Measurements from ENCODE around the gene RFNG.

Gene RFNG

DNA sequence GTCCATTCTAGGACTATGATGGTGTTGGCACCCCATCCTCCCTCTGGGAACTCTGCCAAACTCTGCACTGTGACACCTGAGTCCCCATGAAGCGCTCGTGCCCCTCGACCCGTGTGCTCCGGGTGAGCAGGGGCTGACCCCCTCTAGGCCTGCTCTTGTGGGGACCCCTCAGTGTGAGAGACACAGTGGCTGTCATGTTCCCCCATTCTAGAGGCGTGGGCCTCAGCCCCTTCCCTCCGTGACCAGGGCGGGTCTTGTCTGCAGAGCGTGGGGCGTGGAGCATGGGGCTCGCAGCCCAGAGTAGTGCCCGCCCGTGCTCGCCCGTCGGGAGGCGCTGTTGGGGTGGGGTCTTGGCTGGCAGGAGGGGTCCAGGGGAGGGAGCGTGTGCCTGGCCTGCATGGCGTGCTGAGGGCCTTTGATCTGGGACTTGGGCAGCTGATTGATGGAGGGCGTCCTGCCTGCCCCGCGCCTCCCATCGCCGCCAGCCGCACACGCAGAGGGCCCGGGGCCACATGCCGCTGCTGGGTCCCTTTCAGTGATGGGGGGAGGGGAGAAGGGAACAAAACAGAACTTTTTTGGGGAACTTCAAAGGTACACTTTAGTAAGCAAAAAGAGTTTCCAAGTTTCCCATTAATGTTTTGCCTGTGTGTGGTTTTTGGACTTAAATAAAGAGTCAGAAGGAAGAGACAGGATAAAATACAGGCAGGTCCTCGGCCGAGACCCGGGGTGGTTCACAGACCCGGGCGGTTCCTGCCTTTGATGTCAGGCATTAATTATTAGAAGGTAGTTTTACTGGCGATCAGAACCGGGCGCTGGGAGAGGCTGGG lies 51.4 kb downstream of the RFNG start:
- no peak for DNase-seq (ENCODE audit: low read depth in 2 of 2)

- no peak for DNase-seq (ENCODE audit: low read depth in 2 of 2)
Observed at GRCh38 chr17:81999587-81999975, 52.0 kb downstream of the RFNG start.

- DNase-seq (ENCODE audit: low read depth in 2 of 2) = no peak
Observed at GRCh38 chr17:81998691-81999438, 52.7 kb downstream of the RFNG start.

DNA sequence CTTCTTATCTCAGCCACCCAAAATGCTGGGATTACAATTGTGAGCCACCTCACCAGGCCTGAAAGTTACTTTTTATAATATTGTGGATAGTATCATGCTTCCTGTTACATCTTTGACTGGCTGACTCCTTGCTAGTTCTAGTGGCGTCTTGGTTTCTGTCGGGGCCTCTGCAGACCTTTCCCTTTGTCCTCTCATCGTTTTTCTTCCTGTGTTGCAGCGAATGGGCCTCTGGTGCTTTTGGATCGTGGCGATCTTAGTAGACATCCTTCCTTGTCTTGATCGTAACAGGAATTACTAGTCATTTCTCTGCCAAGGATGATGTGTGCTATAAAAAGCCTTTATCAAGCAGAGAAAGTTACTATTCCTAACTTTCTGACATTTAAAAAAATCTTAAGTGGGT lies 53.4 kb downstream of the RFNG start:
- no peak for DNase-seq (ENCODE audit: low read depth in 2 of 2)

Data from stimulated activated CD8-positive, alpha-beta memory T cell treated with anti-CD3 and anti-CD28 coated beads, Interleukin-7, amount 100 ng/mL, for 1 hour (primary cell).